Mammary epithelial cell (primary cell): ENCODE data around the gene CPEB1.

Experiments used
- EZH2 ChIP-seq: IDR thresholded peaks from 2 replicates; pipeline ENCODE4 v1.6.1; 2012; ENCODE audit warnings: low read length, inconsistent platforms, borderline replicate concordance
- TF ChIP-seq, protein P1 (sequence below), 2 donors: IDR thresholded peaks in 1 of 2; conservative IDR thresholded peaks in 1 of 2; 2 replicates each; pipeline ENCODE4 v1.5.1; 2011 to 2012; ENCODE audit warnings: inconsistent platforms in 2 of 2, low read length in 2 of 2, mild to moderate bottlenecking in 2 of 2, control low read depth in 1 of 2, low read depth in 1 of 2; ENCODE audit not compliant: insufficient read depth in 1 of 2; ENCODE audit errors: extremely low read depth in 1 of 2

DNA sequence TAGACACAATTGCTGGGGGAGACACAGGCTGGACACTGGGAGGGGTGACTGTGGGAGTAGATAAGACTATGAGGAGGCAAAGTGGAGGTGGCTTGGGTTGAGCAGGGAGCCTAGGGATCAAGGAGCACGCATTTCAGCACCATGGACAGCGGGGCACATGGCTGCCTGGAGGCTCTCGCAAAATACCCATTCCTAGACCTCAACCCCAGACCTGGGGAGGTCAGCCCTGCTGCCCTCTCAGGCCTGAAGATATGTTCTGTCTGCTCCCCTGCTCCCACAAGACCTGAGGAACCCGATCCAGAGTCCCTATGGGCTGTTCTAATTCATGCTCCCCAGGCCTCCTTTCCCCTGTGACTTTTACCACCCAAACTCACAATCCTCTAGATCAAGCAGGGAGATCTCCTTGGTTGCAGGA, 16.0 kb upstream of the CPEB1 start:
- TF ChIP-seq, protein P1, sequence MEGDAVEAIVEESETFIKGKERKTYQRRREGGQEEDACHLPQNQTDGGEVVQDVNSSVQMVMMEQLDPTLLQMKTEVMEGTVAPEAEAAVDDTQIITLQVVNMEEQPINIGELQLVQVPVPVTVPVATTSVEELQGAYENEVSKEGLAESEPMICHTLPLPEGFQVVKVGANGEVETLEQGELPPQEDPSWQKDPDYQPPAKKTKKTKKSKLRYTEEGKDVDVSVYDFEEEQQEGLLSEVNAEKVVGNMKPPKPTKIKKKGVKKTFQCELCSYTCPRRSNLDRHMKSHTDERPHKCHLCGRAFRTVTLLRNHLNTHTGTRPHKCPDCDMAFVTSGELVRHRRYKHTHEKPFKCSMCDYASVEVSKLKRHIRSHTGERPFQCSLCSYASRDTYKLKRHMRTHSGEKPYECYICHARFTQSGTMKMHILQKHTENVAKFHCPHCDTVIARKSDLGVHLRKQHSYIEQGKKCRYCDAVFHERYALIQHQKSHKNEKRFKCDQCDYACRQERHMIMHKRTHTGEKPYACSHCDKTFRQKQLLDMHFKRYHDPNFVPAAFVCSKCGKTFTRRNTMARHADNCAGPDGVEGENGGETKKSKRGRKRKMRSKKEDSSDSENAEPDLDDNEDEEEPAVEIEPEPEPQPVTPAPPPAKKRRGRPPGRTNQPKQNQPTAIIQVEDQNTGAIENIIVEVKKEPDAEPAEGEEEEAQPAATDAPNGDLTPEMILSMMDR (conservative IDR thresholded peaks at IDR 0.05 in 1 of 2, IDR thresholded peaks at IDR 0.05 in 1 of 2; ENCODE audit: extremely low read depth in 1 of 2, insufficient read depth in 1 of 2, low read depth in 1 of 2, low read length in 2 of 2) = no peak
- no peak for TF ChIP-seq EZH2
